GM23338 (cell line): Measurements from ENCODE around the gene MAPT. TPM values are rescaled to one million over a fixed set of nuclear protein-coding genes. Genes with fewer than 3 reads are reported as not detected.

Experiments used
- ATAC-seq: fragments of 200-7000 bp; cut with Tn5 transposase; 3 replicates; pipeline ENCODE4 v1.9.1; 2020
- DNase-seq: peaks from one replicate; pipeline ENCODE4 v3.0.0-alpha.2; 2015; ENCODE audit warnings: low spot score
- H2AFZ ChIP-seq: fragments of 200-600 bp; sonication (generic); 2 replicates; pipeline ENCODE4 v1.8.0; 2016; ENCODE audit warnings: antibody characterized with exemption, mild to moderate bottlenecking, moderate library complexity
- H3F3A ChIP-seq: fragments of 200-600 bp; sonication (generic); replicated peaks from 2 replicates; pipeline ENCODE4 v1.8.0; 2017; ENCODE audit warnings: antibody characterized with exemption, mixed run types, low read depth
- H3K27ac ChIP-seq: fragments of 200-600 bp; sonication (generic); 2 replicates; pipeline ENCODE4 v1.6.1; 2016; ENCODE audit warnings: low read depth
- H3K27me3 ChIP-seq: fragments of 200-600 bp; sonication (generic); 2 replicates; pipeline ENCODE4 v1.8.0; 2016; ENCODE audit warnings: mild to moderate bottlenecking, mixed run types, moderate library complexity; ENCODE audit not compliant: insufficient read depth
- H3K36me3 ChIP-seq: fragments of 200-600 bp; sonication (generic); 2 replicates; pipeline ENCODE4 v1.8.0; 2016; ENCODE audit warnings: mild to moderate bottlenecking; ENCODE audit not compliant: insufficient read depth
- H3K4me1 ChIP-seq: fragments of 200-600 bp; sonication (generic); 2 replicates; pipeline ENCODE4 v1.8.0; 2016; ENCODE audit warnings: mild to moderate bottlenecking, moderate library complexity; ENCODE audit not compliant: insufficient read depth
- H3K4me2 ChIP-seq: fragments of 200-600 bp; sonication (generic); 2 replicates; pipeline ENCODE4 v1.7.1; 2017; ENCODE audit warnings: mixed run types
- H3K4me3 ChIP-seq: fragments of 200-600 bp; sonication (generic); 2 replicates; pipeline ENCODE4 v1.6.1; 2016; ENCODE audit warnings: mixed run types
- H3K79me2 ChIP-seq: fragments of 200-600 bp; sonication (generic); replicated peaks from 2 replicates; pipeline ENCODE4 v1.8.0; 2017; ENCODE audit warnings: mild to moderate bottlenecking; ENCODE audit not compliant: insufficient read depth
- H3K9me2 ChIP-seq: fragments of 200-600 bp; sonication (generic); 2 replicates; pipeline ENCODE4 v1.8.0; 2017; ENCODE audit not compliant: insufficient read depth
- H4K20me1 ChIP-seq: fragments of 200-600 bp; sonication (generic); replicated peaks from 2 replicates; pipeline ENCODE4 v1.8.0; 2017; ENCODE audit warnings: mild to moderate bottlenecking; ENCODE audit not compliant: insufficient read depth
- H3K27ac Mint-ChIP-seq: 2 replicates; pipeline ENCODE4 v1.8.0; 2020; ENCODE audit warnings: inconsistent platforms, mild to moderate bottlenecking, moderate library complexity, mixed read lengths
- H3K27me3 Mint-ChIP-seq: 3 replicates; pipeline ENCODE4 v1.8.0; 2022; ENCODE audit warnings: low read depth, mild to moderate bottlenecking, moderate library complexity, mixed read lengths, inconsistent platforms; ENCODE audit not compliant: insufficient read depth, poor library complexity
- H3K36me3 Mint-ChIP-seq: 3 replicates; pipeline ENCODE4 v1.8.0; 2021; ENCODE audit warnings: low read depth, mild to moderate bottlenecking, inconsistent platforms, moderate library complexity, mixed read lengths
- H3K4me1 Mint-ChIP-seq: 3 replicates; pipeline ENCODE4 v1.8.0; 2020; ENCODE audit warnings: mild to moderate bottlenecking, inconsistent platforms, mixed read lengths
- H3K4me3 Mint-ChIP-seq: 3 replicates; pipeline ENCODE4 v1.8.0; 2021; ENCODE audit warnings: moderate library complexity, mild to moderate bottlenecking, inconsistent platforms, mixed read lengths
- H3K9me3 Mint-ChIP-seq: 3 replicates; pipeline ENCODE4 v1.8.0; 2020; ENCODE audit warnings: moderate library complexity, mild to moderate bottlenecking, inconsistent platforms, mixed read lengths
- CREB1 ChIP-seq: fragments of 250-450 bp; sonication (Bioruptor Pico); IDR thresholded peaks from 2 replicates; pipeline ENCODE4 v1.5.0; 2020; ENCODE audit warnings: low read depth, mild to moderate bottlenecking, moderate library complexity
- EZH2 ChIP-seq: fragments of 200-600 bp; sonication (generic); IDR thresholded peaks from one replicate; pipeline ENCODE4 v1.8.0; 2017; ENCODE audit warnings: antibody characterized with exemption, mild to moderate bottlenecking, low read depth; ENCODE audit not compliant: unreplicated experiment
- EZH2phosphoT487 ChIP-seq: fragments of 200-600 bp; sonication (generic); IDR thresholded peaks from one replicate; pipeline ENCODE4 v1.8.1; 2018; ENCODE audit warnings: antibody characterized with exemption; ENCODE audit not compliant: unreplicated experiment
- JUNB ChIP-seq: IDR thresholded peaks from one replicate; pipeline ENCODE4 v1.6.1; 2016; ENCODE audit warnings: antibody characterized with exemption; ENCODE audit not compliant: unreplicated experiment
- POLR2AphosphoS5 ChIP-seq: IDR thresholded peaks from 2 replicates; pipeline ENCODE4 v1.6.1; 2016; ENCODE audit warnings: antibody characterized with exemption, low read depth
- ZNF114 ChIP-seq: fragments of 250-450 bp; sonication (Bioruptor Pico); IDR thresholded peaks from 2 replicates; pipeline ENCODE4 v1.5.0; 2020; ENCODE audit warnings: mild to moderate bottlenecking, moderate library complexity
- ZNF331 ChIP-seq: fragments of 250-450 bp; sonication (Bioruptor Pico); IDR thresholded peaks from 2 replicates; pipeline ENCODE4 v1.5.0; 2020; ENCODE audit warnings: low read depth, mild to moderate bottlenecking, moderate library complexity
- polyA plus RNA-seq: library from polyadenylated mRNA; unstranded; fragments of >200 nt; fragmentation: Nextera tagmentation; extraction: Ambion mirVana; gene quantifications from 2 replicates; pipeline ENCODE4 v1.2.1, GENCODE V29; 2016
- total RNA-seq: library from RNA; depleted of rRNA; stranded (reverse); fragments of >200 nt; shearing (Covaris generic); gene quantifications from 2 replicates; pipeline ENCODE4 v1.2.3, GENCODE V29; 2014
- TF ChIP-seq, protein P1 (sequence below): IDR thresholded peaks from one replicate; pipeline ENCODE4 v1.6.1; 2018; ENCODE audit warnings: antibody characterized with exemption; ENCODE audit not compliant: unreplicated experiment
- TF ChIP-seq, protein P2 (sequence below), 2 experiments: fragments of 200-600 bp in 1 of 2; sonication (generic) in 1 of 2; conservative IDR thresholded peaks; 2 replicates each; pipeline versions ENCODE4 v1.5.1 to v1.6.1; 2016 to 2017; ENCODE audit warnings: antibody characterized with exemption in 2 of 2, low read depth in 2 of 2, mild to moderate bottlenecking in 2 of 2, moderate library complexity in 1 of 2

MAPT gene
- total and polyA plus RNA-seq, 2 experiments from 2014 or later = 1.1 to 2.1 TPM

DNA sequence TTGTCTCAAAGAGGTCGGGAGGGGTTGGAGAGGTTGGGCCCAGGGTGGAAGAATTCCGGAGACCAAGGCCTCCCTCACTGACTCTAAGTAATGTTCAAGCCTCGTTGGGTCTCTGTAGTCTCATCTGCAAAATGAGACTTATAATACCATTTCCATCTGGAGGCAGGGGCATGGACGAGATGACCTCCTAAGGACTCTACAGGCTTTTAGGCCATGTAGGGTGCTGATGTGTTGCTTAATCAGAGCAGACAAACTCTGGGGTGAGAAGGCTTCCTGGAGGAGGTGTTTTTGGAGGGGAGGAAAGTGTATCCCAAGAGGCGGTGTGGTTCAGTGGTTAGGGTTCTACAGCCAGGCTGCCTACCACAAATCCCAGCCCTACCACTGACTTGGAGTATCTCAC, 46.6 kb upstream of the MAPT start (continued):
- TF ChIP-seq, protein P1, sequence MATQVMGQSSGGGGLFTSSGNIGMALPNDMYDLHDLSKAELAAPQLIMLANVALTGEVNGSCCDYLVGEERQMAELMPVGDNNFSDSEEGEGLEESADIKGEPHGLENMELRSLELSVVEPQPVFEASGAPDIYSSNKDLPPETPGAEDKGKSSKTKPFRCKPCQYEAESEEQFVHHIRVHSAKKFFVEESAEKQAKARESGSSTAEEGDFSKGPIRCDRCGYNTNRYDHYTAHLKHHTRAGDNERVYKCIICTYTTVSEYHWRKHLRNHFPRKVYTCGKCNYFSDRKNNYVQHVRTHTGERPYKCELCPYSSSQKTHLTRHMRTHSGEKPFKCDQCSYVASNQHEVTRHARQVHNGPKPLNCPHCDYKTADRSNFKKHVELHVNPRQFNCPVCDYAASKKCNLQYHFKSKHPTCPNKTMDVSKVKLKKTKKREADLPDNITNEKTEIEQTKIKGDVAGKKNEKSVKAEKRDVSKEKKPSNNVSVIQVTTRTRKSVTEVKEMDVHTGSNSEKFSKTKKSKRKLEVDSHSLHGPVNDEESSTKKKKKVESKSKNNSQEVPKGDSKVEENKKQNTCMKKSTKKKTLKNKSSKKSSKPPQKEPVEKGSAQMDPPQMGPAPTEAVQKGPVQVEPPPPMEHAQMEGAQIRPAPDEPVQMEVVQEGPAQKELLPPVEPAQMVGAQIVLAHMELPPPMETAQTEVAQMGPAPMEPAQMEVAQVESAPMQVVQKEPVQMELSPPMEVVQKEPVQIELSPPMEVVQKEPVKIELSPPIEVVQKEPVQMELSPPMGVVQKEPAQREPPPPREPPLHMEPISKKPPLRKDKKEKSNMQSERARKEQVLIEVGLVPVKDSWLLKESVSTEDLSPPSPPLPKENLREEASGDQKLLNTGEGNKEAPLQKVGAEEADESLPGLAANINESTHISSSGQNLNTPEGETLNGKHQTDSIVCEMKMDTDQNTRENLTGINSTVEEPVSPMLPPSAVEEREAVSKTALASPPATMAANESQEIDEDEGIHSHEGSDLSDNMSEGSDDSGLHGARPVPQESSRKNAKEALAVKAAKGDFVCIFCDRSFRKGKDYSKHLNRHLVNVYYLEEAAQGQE = no peak
- TF ChIP-seq EZH2 (no peak), POLR2AphosphoS5 (no peak), CREB1 (CRISPR knock-in tag) (no peak), ZNF114 (CRISPR knock-in tag) (no peak), ZNF331 (CRISPR knock-in tag) (no peak)

DNA sequence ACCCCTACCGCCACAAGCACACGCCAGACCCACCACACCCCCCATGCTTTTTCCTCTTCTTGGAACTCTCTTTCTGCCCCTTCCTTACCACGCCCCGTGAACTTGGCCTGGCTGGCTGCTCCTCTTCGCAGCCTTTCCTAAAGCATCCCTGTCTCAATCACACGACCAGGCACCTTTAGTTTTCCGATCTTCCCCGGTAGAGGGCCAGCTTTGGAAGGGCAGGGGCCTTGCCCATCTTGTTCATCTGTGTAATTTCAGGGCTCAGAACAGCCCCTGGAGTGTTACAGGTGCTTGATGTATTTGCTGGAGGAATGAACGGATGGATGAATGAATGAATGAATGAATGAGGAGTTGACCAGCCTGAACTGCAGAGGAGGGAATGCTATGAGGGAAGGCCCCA, 45.9 kb upstream of the MAPT start:
- H2AFZ ChIP-seq = no peak overlapping the region
- no peaks in the 10 kb centered on the region for H3K36me3 ChIP-seq
- H3K9me3 Mint-ChIP-seq = no peaks in the 10 kb centered on the region
- H3K4me3 Mint-ChIP-seq = no peak overlapping the region
- no peak overlapping the region for H3K4me3 ChIP-seq
- no peaks in the 10 kb centered on the region for H3K4me1 ChIP-seq
- H3K79me2 ChIP-seq = no peaks in the 10 kb centered on the region
- no peaks in the 10 kb centered on the region for H3K27me3 ChIP-seq
- no peaks in the 10 kb centered on the region for H3K36me3 Mint-ChIP-seq
- ATAC-seq (peak; percentile 56), DNase-seq (peak; percentile 41)
- no peak overlapping the region for H3K27ac Mint-ChIP-seq
- H3K27me3 Mint-ChIP-seq = peaks cover 17% of the 10 kb centered on the region
- TF ChIP-seq JUNB = no peak
- TF ChIP-seq, protein P2, sequence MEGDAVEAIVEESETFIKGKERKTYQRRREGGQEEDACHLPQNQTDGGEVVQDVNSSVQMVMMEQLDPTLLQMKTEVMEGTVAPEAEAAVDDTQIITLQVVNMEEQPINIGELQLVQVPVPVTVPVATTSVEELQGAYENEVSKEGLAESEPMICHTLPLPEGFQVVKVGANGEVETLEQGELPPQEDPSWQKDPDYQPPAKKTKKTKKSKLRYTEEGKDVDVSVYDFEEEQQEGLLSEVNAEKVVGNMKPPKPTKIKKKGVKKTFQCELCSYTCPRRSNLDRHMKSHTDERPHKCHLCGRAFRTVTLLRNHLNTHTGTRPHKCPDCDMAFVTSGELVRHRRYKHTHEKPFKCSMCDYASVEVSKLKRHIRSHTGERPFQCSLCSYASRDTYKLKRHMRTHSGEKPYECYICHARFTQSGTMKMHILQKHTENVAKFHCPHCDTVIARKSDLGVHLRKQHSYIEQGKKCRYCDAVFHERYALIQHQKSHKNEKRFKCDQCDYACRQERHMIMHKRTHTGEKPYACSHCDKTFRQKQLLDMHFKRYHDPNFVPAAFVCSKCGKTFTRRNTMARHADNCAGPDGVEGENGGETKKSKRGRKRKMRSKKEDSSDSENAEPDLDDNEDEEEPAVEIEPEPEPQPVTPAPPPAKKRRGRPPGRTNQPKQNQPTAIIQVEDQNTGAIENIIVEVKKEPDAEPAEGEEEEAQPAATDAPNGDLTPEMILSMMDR (conservative IDR thresholded peaks at IDR 0.05; ENCODE audit: low read depth in 2 of 2) = peak; percentile 30 to 35; a peak in 3 of 4 replicates
- no peaks in the 10 kb centered on the region for H3F3A ChIP-seq
- no peaks in the 10 kb centered on the region for H3K9me2 ChIP-seq
- no peaks in the 10 kb centered on the region for H3K4me1 Mint-ChIP-seq
- H4K20me1 ChIP-seq = no peaks in the 10 kb centered on the region
- H3K27ac ChIP-seq = no peak overlapping the region
- H3K4me2 ChIP-seq = no peak overlapping the region

DNA sequence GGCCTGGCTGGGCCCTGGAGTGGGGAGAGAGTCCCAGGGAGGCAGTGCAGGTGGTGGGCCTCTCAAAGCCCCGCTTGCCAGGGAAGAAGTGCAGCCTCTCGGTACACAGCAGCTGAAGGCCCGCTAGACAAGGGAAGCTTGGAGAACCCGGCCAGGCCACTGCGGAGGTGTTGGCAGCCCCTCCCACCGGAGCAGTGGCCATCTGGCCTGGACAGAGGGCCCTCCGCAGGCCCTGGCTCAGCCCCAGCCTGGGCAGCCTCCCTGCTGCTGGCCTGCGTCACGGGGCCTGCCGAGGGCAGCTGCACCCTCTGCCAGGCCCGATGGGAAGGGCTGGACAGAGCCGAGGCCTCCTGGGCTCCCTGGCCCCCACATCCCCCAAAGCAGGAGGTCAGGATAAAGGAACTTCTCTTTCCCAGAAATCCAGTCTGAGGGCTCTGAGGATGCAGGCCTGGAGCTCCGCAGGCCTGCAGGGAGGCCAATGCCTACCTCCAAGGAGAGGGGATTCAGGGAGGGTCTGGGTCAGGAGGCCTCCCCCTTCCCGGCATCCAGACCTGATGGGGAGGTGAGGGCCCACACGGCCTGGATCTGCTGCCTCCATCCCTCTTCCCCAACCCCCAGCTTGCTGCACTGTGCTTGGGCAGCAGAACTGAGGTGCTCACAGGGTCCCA, 45.4 kb upstream of the MAPT start:
- no peak for DNase-seq
- H3K27ac Mint-ChIP-seq = no peak overlapping the region
- no peak for TF ChIP-seq ZNF114 (CRISPR knock-in tag)
- TF ChIP-seq, protein P2 (conservative IDR thresholded peaks at IDR 0.05; ENCODE audit: low read depth in 2 of 2) = no peak
- TF ChIP-seq, protein P1 = no peak
- no peak for TF ChIP-seq EZH2phosphoT487
- no peak for TF ChIP-seq POLR2AphosphoS5

More for the DNA sequence above, 45.4 kb upstream of the MAPT start:
- Histone ChIP-seq H2AFZ (no peak overlapping the region), H3K27me3 (no peaks in the 10 kb centered on the region), H3K4me3 (no peak overlapping the region), H3K4me1 (no peaks in the 10 kb centered on the region), H3F3A (no peaks in the 10 kb centered on the region), H3K79me2 (no peaks in the 10 kb centered on the region), H3K4me2 (no peak overlapping the region), H3K9me2 (no peaks in the 10 kb centered on the region), H3K27ac (no peak overlapping the region), H3K36me3 (no peaks in the 10 kb centered on the region), H4K20me1 (no peaks in the 10 kb centered on the region)
- no peak for ATAC-seq
- no peaks in the 10 kb centered on the region for H3K4me1 Mint-ChIP-seq
- no peak overlapping the region for H3K4me3 Mint-ChIP-seq
- peaks cover 18% of the 10 kb centered on the region for H3K27me3 Mint-ChIP-seq
- no peaks in the 10 kb centered on the region for H3K9me3 Mint-ChIP-seq
- no peaks in the 10 kb centered on the region for H3K36me3 Mint-ChIP-seq
